IPS-15b (cell line): ENCODE data around the gene FAM240B.

Experiments
- H3K27me3 ChIP-seq: one replicate; pipeline ENCODE4 v1.6.1; 2013; ENCODE audit warnings: low read length; ENCODE audit not compliant: control insufficient read depth, insufficient read depth
- H3K36me3 ChIP-seq: one replicate; pipeline ENCODE4 v1.6.1; 2013; ENCODE audit warnings: low read length; ENCODE audit not compliant: control insufficient read depth, insufficient read depth
- H3K4me1 ChIP-seq: one replicate; pipeline ENCODE4 v1.6.1; 2013; ENCODE audit warnings: mild to moderate bottlenecking, low read length; ENCODE audit not compliant: control insufficient read depth, insufficient read depth
- H3K4me3 ChIP-seq: one replicate; pipeline ENCODE4 v1.5.1; 2013; ENCODE audit warnings: low read depth, low read length
- H3K9ac ChIP-seq: one replicate; pipeline ENCODE4 v1.6.1; 2013; ENCODE audit warnings: low read depth, mild to moderate bottlenecking, low read length
- H3K9me3 ChIP-seq: one replicate; pipeline ENCODE4 v1.6.1; 2013; ENCODE audit warnings: mild to moderate bottlenecking, low read length; ENCODE audit not compliant: control insufficient read depth, insufficient read depth

FAM240B gene

DNA sequence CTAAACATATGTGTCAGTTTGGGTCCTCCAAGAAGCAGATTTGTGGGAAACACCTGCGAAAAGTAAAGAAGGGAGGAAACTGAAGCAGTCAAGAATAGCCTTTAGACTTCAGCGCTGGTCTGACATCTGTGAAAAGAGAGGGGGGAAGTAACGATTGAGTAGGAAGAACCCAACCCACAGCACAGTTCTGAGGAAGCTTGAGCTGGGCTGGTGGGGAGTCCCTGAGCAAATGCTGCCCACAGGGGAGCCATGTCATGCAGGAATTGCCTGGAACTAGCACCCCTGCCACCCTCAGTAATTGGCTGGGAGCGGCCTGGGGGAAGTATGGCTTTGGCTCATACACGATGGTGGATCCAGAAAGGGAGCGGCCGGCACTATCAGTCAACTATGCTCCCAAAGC lies 20.6 kb downstream of the FAM240B start:
- Histone ChIP-seq H3K9ac (no peak overlapping the region), H3K4me3 (no peak overlapping the region), H3K27me3 (no peaks in the 10 kb centered on the region), H3K36me3 (no peaks in the 10 kb centered on the region), H3K4me1 (no peaks in the 10 kb centered on the region), H3K9me3 (no peaks in the 10 kb centered on the region)

DNA sequence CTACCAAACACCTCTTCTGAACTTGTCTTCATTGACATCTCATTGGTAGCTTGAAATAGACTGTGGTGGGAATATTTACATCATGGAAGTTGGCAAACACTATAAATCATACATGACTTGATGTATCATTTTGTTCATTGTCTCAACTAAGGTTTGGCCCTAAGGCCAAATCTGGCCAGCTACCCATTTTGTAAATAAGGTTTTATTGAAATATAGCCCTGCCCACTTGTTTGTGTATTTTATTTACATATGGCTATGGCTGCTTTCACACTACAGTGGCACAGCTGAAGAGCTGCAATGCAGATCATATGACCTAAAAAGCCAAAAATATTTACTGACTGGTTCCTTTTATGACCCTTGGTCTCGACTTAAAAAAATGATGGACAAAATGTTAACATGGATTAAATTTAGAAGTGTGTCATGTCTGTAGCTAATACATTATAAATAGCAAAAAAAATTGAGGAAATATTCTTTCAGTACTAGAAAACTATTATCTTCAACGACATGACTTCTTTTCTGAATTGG lies 22.1 kb downstream of the FAM240B start:
- Histone ChIP-seq H3K36me3 (no peaks in the 10 kb centered on the region), H3K4me1 (peaks cover 2% of the 10 kb centered on the region), H3K9ac (no peak overlapping the region), H3K9me3 (no peaks in the 10 kb centered on the region), H3K4me3 (no peak overlapping the region), H3K27me3 (no peaks in the 10 kb centered on the region)

DNA sequence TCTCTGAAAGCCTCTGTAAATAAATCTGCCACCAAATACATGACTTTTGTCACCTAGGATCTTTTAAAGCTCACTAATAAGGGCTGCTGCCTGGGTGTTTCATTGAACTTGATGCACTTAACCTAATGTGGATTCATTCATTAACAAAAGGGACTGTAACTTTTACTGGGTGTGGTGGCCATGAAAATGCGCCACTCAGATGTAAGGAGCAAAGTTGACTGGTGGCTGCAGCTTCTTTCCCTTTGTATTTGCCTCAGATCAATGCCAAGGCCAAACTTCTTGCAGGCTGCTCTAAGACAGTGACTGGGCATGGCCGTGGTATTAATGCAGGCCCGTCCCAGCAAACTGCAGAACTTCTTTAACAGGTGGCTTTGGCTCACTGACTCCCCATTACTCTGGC lies 22.9 kb downstream of the FAM240B start:
- Histone ChIP-seq H3K9ac (no peak overlapping the region), H3K36me3 (no peaks in the 10 kb centered on the region), H3K27me3 (no peaks in the 10 kb centered on the region), H3K4me3 (no peak overlapping the region), H3K9me3 (no peaks in the 10 kb centered on the region), H3K4me1 (peaks cover 4% of the 10 kb centered on the region)

DNA sequence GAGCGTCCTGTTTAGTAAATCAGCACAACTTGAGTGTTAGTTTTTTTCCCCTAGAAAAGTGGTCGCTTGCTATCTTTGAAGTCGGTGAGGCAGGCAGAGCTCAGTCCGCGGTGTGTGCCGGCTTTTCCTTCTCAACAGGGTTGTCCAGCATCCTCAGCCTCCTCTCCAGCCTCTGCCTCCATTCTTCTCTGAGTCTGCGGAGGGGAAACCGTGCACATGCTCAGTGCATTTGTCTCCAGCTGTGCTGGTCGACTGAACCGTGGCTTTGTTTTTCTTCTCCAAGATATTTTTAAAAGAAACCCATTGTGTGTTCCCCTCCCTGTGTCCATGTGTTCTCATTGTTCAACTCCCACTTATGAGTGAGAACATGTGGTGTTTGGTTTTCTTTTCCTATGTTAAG lies 25.3 kb downstream of the FAM240B start:
- peaks cover 17% of the 10 kb centered on the region for H3K4me1 ChIP-seq
- H3K4me3 ChIP-seq: no peak overlapping the region
- H3K9ac ChIP-seq: no peak overlapping the region
- no peaks in the 10 kb centered on the region for H3K36me3 ChIP-seq
- no peaks in the 10 kb centered on the region for H3K9me3 ChIP-seq
- no peaks in the 10 kb centered on the region for H3K27me3 ChIP-seq

DNA sequence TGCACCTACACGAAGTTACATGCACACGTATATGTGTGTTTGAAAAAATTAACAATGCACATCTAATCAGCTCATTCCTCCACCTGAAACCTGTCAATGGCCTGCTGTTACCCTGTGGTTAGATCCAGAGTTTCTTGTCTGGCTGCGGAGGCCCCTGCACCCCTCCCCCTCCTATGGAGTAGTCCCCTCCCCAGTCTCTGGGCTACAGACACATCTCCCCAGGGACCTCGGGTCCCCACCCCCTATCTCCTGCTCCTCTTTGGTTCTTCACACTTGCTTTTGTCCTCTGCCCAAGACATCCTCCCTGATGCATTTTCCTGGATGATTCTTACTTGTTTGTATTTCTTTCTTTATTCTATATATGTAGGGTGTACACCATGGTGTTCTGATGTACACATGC lies 27.2 kb downstream of the FAM240B start:
- Histone ChIP-seq H3K4me3 (no peak overlapping the region), H3K4me1 (peaks cover 23% of the 10 kb centered on the region), H3K36me3 (no peaks in the 10 kb centered on the region), H3K9ac (no peak overlapping the region), H3K9me3 (no peaks in the 10 kb centered on the region), H3K27me3 (no peaks in the 10 kb centered on the region)

DNA sequence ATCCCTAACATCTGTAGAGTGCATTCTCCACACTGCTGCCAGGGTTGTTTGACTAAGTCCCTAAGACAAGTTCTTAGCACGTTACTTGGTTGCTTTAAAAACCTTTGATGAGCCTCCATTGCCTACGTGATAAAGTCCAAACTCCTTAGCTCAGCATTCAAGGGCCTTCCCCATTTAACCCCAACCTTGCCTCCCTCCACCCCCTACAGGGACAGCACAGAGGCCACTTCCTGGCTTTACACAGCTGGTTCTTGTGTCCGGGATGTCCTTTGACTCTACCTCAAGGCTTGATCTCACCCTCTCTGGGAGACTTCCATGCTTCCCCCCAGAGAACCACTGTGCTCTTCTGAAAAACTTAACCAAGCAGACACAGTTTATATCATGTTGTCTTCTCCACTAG lies 29.4 kb downstream of the FAM240B start:
- no peaks in the 10 kb centered on the region for H3K27me3 ChIP-seq
- peaks cover 35% of the 10 kb centered on the region for H3K4me1 ChIP-seq
- H3K9me3 ChIP-seq: no peaks in the 10 kb centered on the region
- peak overlapping the region; percentile 6 for H3K9ac ChIP-seq
- H3K36me3 ChIP-seq: no peaks in the 10 kb centered on the region
- no peak overlapping the region for H3K4me3 ChIP-seq

DNA sequence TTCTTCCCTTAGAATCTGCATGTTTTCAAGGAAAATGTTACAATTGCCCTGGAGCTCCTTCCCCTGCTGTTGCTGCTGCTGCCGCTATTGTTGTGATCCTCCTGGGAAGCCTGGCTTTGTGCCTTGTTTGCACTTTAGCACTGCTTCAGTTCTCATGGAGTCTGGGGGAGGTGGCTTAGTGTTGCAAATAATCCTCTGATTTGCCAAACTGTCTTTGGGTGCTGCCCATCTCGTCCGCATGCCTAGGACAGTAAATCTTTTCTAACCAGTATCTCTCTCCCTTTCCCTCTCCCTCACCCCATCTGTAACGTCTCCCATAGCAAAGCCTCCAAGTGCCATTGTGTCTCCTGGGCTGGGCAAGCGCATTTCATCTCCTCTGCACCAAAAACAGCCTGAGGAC lies 30.3 kb downstream of the FAM240B start:
- Histone ChIP-seq H3K36me3 (no peaks in the 10 kb centered on the region), H3K9me3 (no peaks in the 10 kb centered on the region), H3K4me3 (no peak overlapping the region), H3K4me1 (peaks cover 40% of the 10 kb centered on the region), H3K27me3 (no peaks in the 10 kb centered on the region), H3K9ac (no peak overlapping the region)

DNA sequence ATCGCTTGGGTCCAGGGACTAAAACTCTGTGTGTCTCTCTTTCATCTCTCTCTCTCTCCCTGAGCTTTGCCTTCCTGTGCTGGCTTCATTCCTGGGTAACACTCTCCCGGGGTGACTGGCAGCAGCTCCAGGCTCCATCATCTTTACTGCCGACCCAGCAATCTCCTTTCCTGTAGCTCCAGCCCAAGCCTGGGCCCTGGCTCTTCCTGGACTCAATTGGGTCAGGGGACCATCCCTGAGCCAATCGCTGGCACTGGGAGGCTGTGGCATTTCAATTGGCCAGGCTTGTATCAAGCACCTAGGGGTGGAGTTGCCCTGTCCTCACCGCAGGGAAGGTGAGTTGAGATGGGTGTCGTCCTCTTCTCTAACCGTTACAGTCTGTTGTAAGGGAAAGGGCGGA lies 31.9 kb downstream of the FAM240B start:
- Histone ChIP-seq H3K4me1 (peaks cover 41% of the 10 kb centered on the region), H3K36me3 (no peaks in the 10 kb centered on the region), H3K9me3 (no peaks in the 10 kb centered on the region), H3K27me3 (no peaks in the 10 kb centered on the region), H3K9ac (no peak overlapping the region), H3K4me3 (no peak overlapping the region)

DNA sequence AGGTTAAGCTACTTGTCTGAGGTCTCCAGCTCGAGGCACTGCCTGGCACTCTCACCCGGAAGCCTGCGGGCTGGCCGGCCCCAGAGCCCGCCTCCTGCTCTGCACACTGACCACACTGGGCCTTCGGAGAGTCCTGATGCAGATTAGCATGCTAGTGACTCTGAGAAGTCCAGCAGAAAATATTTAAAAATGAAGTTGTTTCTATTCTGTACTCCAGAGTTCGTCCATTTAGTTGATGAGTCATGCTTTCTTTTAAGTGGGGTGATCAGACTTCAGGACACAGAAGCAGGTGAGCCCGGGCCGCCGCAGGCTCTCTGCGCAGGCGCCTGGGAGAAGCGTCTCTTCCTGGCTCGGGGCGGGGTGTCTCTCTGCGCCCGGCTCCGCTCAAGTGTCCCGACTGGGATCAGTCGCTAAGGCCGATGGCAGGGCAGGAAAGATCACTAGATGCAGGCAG lies 32.5 kb downstream of the FAM240B start:
- no peaks in the 10 kb centered on the region for H3K36me3 ChIP-seq
- no peak overlapping the region for H3K9ac ChIP-seq
- no peak overlapping the region for H3K4me3 ChIP-seq
- no peaks in the 10 kb centered on the region for H3K9me3 ChIP-seq
- peaks cover 40% of the 10 kb centered on the region for H3K4me1 ChIP-seq
- no peaks in the 10 kb centered on the region for H3K27me3 ChIP-seq

DNA sequence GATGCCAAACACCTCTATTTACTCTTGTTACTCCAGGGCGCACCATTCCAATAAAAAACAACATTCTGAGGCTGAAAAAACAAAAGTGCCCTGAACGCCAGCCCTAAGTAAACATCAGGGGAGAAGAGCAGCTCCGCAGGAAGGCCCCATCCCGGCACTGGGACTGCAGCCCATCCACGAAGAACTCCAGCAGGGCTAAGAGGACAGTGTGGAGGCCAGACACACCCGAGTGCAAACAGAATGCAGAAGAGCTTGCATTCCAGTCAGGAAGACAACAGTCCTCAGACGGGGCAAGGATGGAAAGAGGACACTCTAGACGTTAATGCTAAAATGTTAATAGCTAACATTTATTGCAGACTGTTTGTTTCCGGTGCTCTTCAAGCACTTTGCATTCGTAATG lies 33.0 kb downstream of the FAM240B start:
- H3K4me3 ChIP-seq: no peak overlapping the region
- H3K27me3 ChIP-seq: no peaks in the 10 kb centered on the region
- no peak overlapping the region for H3K9ac ChIP-seq
- no peaks in the 10 kb centered on the region for H3K36me3 ChIP-seq
- peaks cover 43% of the 10 kb centered on the region for H3K4me1 ChIP-seq
- no peaks in the 10 kb centered on the region for H3K9me3 ChIP-seq

DNA sequence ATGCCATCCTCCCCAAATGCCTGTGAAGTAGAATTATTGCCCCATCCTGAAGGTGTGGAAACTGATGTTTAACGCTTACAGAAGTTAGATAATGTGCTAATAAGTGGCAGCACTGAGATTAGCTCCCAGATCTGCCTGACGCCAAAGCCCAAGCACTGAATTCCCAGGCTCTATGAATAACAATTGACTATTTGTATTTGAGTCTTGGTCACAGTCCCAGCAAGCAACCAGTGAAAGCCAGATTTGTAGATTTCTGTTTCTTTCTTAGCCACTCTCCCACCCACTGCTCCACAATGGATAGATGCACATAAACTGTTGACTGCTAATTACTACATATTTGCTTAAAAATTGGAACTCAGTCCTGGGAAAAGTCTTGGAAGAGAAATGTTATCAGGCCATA lies 34.4 kb downstream of the FAM240B start:
- H3K4me3 ChIP-seq: no peak overlapping the region
- peaks cover 38% of the 10 kb centered on the region for H3K4me1 ChIP-seq
- no peak overlapping the region for H3K9ac ChIP-seq
- no peaks in the 10 kb centered on the region for H3K9me3 ChIP-seq
- no peaks in the 10 kb centered on the region for H3K27me3 ChIP-seq
- H3K36me3 ChIP-seq: no peaks in the 10 kb centered on the region

DNA sequence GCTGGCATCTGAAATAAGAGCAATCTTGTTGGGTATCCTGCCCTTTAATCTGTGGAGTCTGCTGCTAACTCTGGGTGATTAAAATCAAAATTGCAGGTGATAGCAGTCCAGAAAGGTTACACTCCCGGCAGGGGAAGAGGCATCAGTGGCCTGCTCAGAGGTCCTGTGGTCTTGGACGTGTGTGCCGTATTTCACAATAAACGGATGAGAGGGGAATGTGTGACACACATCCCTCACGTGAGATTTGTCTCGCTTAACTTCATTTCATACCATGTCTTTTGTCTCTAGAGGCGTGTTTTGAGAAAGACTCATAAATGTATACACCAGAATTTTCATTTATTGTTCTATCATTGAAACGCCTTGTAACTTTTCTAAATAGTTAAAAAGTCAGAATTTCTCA lies 36.6 kb downstream of the FAM240B start:
- Histone ChIP-seq H3K27me3 (no peaks in the 10 kb centered on the region), H3K9ac (no peak overlapping the region), H3K9me3 (no peaks in the 10 kb centered on the region), H3K36me3 (no peaks in the 10 kb centered on the region), H3K4me1 (peaks cover 30% of the 10 kb centered on the region), H3K4me3 (no peak overlapping the region)
